Measurements from ENCODE around the gene NAV2. TPM values are rescaled to one million over a fixed set of nuclear protein-coding genes. Genes with fewer than 3 reads are reported as not detected.

NAV2 gene
- total and polyA plus RNA-seq, 10 donors: 0.46 to 11.6 (median 4.1) TPM

DNA sequence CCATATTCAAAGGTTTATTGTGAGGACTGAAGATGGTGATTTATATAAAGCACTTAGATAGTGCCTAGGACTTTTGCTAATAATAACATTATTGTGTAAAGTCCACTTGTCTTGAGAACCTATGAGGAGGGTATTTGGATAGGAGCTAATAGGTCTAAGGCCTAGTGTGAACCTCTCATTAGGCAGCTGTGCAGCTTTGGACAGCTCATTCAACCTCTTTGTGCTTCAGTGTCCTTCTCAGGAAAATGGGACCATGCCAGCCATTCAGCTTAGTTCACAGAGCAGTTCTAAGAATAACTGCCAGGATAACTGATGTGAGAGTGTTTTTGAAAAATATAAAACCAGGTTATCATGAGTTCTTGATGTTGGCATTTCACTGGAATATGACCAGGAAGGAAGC is 56.2 kb downstream of the NAV2 start:
- no peak overlapping the region for H3K27ac ChIP-seq
- no peaks in the 10 kb centered on the region for H3K36me3 ChIP-seq
- no peak for DNase-seq
- no peaks in the 10 kb centered on the region for H3K9me3 ChIP-seq
- intact Hi-C loops (cut with DNase I; ENCODE audit: low total_unique reads): loop anchor here (10.0 kb wide), 1 partner anchor 136 kb away; no protein-coding TSS in a partner anchor
- H3K4me1 ChIP-seq: no peaks in the 10 kb centered on the region
- no peak for TF ChIP-seq POLR2A (IDR thresholded peaks at IDR 0.05)
- no peak for TF ChIP-seq CTCF (IDR thresholded peaks at IDR 0.05 in 8 of 11, conservative IDR thresholded peaks at IDR 0.05 in 3 of 11)
- no peak for TF ChIP-seq POLR2AphosphoS5 (IDR thresholded peaks at IDR 0.05)
- no peak overlapping the region for H3K4me3 ChIP-seq
- H3K27me3 ChIP-seq (replicated peaks in 1 of 7): peaks cover 0 to 9% (median 0%) of the 10 kb centered on the region in 7 donors

DNA sequence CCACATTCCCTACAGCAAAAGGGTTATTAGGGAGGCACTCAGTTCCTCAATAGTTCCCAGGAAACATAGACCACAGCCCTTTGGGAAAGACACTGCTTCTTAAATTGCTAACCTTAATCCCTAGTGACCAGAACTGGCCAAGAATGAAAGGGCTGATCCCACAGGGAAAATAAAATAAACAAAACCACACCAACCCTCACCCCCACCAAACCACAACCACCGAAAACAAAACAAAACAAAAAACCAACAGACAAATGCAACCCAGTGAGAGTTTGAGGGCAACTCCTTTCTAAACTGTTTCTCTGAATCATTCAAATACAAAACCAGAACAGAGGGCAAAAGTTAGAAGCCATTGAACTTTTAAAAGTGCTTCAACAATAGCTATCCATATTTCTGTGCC is 57.2 kb downstream of the NAV2 start:
- Histone ChIP-seq H3K36me3 (no peaks in the 10 kb centered on the region), H3K27ac (no peak overlapping the region), H3K27me3 (replicated peaks in 1 of 7) (peaks cover 0 to 9% (median 0%) of the 10 kb centered on the region in 7 donors), H3K9me3 (no peaks in the 10 kb centered on the region), H3K4me3 (no peak overlapping the region), H3K4me1 (no peaks in the 10 kb centered on the region)
- 48 to 78% (median 61%) methylated on average over 1 of the region's 1 CpG for WGBS, 5 donors
- TF ChIP-seq CTCF (IDR thresholded peaks at IDR 0.05 in 8 of 11, conservative IDR thresholded peaks at IDR 0.05 in 3 of 11): no peak
- TF ChIP-seq POLR2A (IDR thresholded peaks at IDR 0.05): no peak
- TF ChIP-seq POLR2AphosphoS5 (IDR thresholded peaks at IDR 0.05): no peak
- no peak for DNase-seq
- intact Hi-C loops (cut with DNase I; ENCODE audit: low total_unique reads): loop anchor here (10.0 kb wide), 1 partner anchor 135 kb away; no protein-coding TSS in a partner anchor

GRCh38 chr11:19770277-19770676 is 57.6 kb downstream of the NAV2 start:
- Histone ChIP-seq H3K36me3 (no peaks in the 10 kb centered on the region), H3K4me3 (no peak overlapping the region), H3K27me3 (replicated peaks in 1 of 7) (peaks cover 0 to 11% (median 0%) of the 10 kb centered on the region in 7 donors), H3K27ac (no peak overlapping the region), H3K9me3 (no peaks in the 10 kb centered on the region), H3K4me1 (no peaks in the 10 kb centered on the region)
- 51 to 73% (median 57%) methylated on average over 2 of the region's 2 CpGs for WGBS, 5 donors
- no peak for DNase-seq
- TF ChIP-seq CTCF (IDR thresholded peaks at IDR 0.05 in 8 of 11, conservative IDR thresholded peaks at IDR 0.05 in 3 of 11): no peak
- TF ChIP-seq POLR2AphosphoS5 (IDR thresholded peaks at IDR 0.05): no peak
- no peak for TF ChIP-seq POLR2A (IDR thresholded peaks at IDR 0.05)
- intact Hi-C loops (cut with DNase I; ENCODE audit: low total_unique reads): no loop called here

GRCh38 chr11:19771463-19771862 is 58.8 kb downstream of the NAV2 start:
- no peaks in the 10 kb centered on the region for H3K4me1 ChIP-seq
- WGBS, 5 donors: 59 to 70% (median 61%) methylated on average over 4 of the region's 4 CpGs
- intact Hi-C loops (cut with DNase I; ENCODE audit: low total_unique reads): no loop called here

More at GRCh38 chr11:19771463-19771862, 58.8 kb downstream of the NAV2 start:
- H3K36me3 ChIP-seq: no peaks in the 10 kb centered on the region
- DNase-seq: no peak
- H3K4me3 ChIP-seq: no peak overlapping the region
- H3K9me3 ChIP-seq: no peaks in the 10 kb centered on the region
- peaks cover 0 to 23% (median 0%) of the 10 kb centered on the region in 7 donors for H3K27me3 ChIP-seq (replicated peaks in 1 of 7)
- no peak overlapping the region for H3K27ac ChIP-seq
- TF ChIP-seq CTCF (IDR thresholded peaks at IDR 0.05 in 8 of 11, conservative IDR thresholded peaks at IDR 0.05 in 3 of 11) (no peak), POLR2AphosphoS5 (IDR thresholded peaks at IDR 0.05) (no peak), POLR2A (IDR thresholded peaks at IDR 0.05) (no peak)
